ENCODE results near the gene TCEAL8. TPM values are rescaled to one million over a fixed set of nuclear protein-coding genes. Genes with fewer than 3 reads are reported as not detected.

Gene TCEAL8
- polyA plus RNA-seq, 1 of the 3 experiments (the other 2 are of a cell fraction) = 36.5 TPM

- TF ChIP-seq CTCF (IDR thresholded peaks at IDR 0.05) (no peak), RAD21 (IDR thresholded peaks at IDR 0.05; ENCODE audit: low read length) (no peak), SIN3A (IDR thresholded peaks at IDR 0.05; ENCODE audit: borderline replicate concordance, low read depth, low read length) (no peak; the same call in 1 of the 2 replicates), PBX3 (IDR thresholded peaks at IDR 0.05) (peak; percentile 67), ZBTB33 (IDR thresholded peaks at IDR 0.05; ENCODE audit: borderline replicate concordance, low read depth) (no peak), FOXJ3 (CRISPR knock-in tag; IDR thresholded peaks at IDR 0.05) (no peak), YY1 (IDR thresholded peaks at IDR 0.05; ENCODE audit: low read depth) (no peak)
Observed at GRCh38 chrX:103254921-103255493, at the start of gene TCEAL8 (continued).

- Histone ChIP-seq H3K27me3 (ENCODE audit: insufficient read depth) (no peaks in the 10 kb centered on the region; the same call in 1 of the 2 replicates), H4K20me1 (ENCODE audit: insufficient read depth) (no peaks in the 10 kb centered on the region), H3K9ac (no peak overlapping the region), H3K79me2 (ENCODE audit: insufficient read depth) (no peaks in the 10 kb centered on the region), H3K9me3 (no peaks in the 10 kb centered on the region), H3K27ac (ENCODE audit: low read depth in 2 of 2, low read length in 1 of 2) (no peak overlapping the region), H2AFZ (ENCODE audit: low read depth) (no peak overlapping the region), H3K9me2 (no peaks in the 10 kb centered on the region), H3F3A (replicated peaks; ENCODE audit: insufficient read depth) (no peaks in the 10 kb centered on the region), H3K4me3 (ENCODE audit: low read depth in 2 of 2, low read length in 1 of 2) (no peak overlapping the region), H3K4me2 (no peak overlapping the region), H3K36me3 (replicated peaks in 1 of 2; ENCODE audit: control insufficient read depth in 1 of 2, insufficient read depth in 2 of 2, low read length in 1 of 2) (no peaks in the 10 kb centered on the region), H3K4me1 (ENCODE audit: control insufficient read depth in 1 of 2, insufficient read depth in 2 of 2, low read depth in 1 of 2, low read length in 1 of 2) (peaks cover 0 to 3% of the 10 kb centered on the region in 2 experiments; a peak in 1 of 4 replicates)
- CTCF ChIA-PET = no interaction called here
- DNase-seq = no peak
- TF ChIP-seq, protein P1, sequence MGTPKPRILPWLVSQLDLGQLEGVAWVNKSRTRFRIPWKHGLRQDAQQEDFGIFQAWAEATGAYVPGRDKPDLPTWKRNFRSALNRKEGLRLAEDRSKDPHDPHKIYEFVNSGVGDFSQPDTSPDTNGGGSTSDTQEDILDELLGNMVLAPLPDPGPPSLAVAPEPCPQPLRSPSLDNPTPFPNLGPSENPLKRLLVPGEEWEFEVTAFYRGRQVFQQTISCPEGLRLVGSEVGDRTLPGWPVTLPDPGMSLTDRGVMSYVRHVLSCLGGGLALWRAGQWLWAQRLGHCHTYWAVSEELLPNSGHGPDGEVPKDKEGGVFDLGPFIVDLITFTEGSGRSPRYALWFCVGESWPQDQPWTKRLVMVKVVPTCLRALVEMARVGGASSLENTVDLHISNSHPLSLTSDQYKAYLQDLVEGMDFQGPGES (IDR thresholded peaks at IDR 0.05; ENCODE audit: low read depth, low read length) = no peak
- TF ChIP-seq RCOR1 (IDR thresholded peaks at IDR 0.05; ENCODE audit: low read length) (no peak), POLR2AphosphoS5 (IDR thresholded peaks at IDR 0.05; ENCODE audit: low read depth, low read length) (no peak)
- POLR2A ChIA-PET = no interaction called here
Observed at GRCh38 chrX:103304705-103305104, 49.8 kb upstream of the TCEAL8 start.

All from SK-N-SH (cell line).